Testis (tissue), 3 donors: Measurements from ENCODE around the gene ARHGAP5. TPM values are rescaled to one million over a fixed set of nuclear protein-coding genes. Genes with fewer than 3 reads are reported as not detected.

Source experiments
- DNase-seq: peaks from one replicate; pipeline ENCODE4 v3.0.0-alpha.2; 2019
- H3K27ac ChIP-seq, 2 donors: fragments of 200-600 bp; sonication (generic); one replicate each; pipeline ENCODE4 v1.5.1; 2019
- H3K27me3 ChIP-seq: fragments of 200-600 bp; sonication (generic); one replicate; pipeline ENCODE4 v1.5.1; 2019
- H3K36me3 ChIP-seq: fragments of 200-600 bp; sonication (generic); one replicate; pipeline ENCODE4 v1.5.1; 2017; ENCODE audit warnings: low read depth; ENCODE audit errors: missing control alignments
- H3K4me1 ChIP-seq: fragments of 200-600 bp; sonication (generic); one replicate; pipeline ENCODE4 v1.5.1; 2019
- H3K4me3 ChIP-seq, 2 donors: fragments of 200-600 bp; sonication (generic); one replicate each; pipeline ENCODE4 v1.5.1; 2017 to 2019
- H3K9me3 ChIP-seq: fragments of 200-600 bp; sonication (generic); one replicate; pipeline ENCODE4 v1.5.1; 2017
- CTCF ChIP-seq, 3 experiments: fragments of 450-650 bp in 2 of 3; fragments of 200-600 bp in 1 of 3; sonication (generic) in 1 of 3; IDR thresholded peaks; one replicate each; pipeline ENCODE4 v1.5.1; 2016 to 2019; ENCODE audit warnings: antibody characterized with exemption in 3 of 3, mild to moderate bottlenecking in 2 of 3, moderate library complexity in 1 of 3
- POLR2A ChIP-seq: fragments of 450-650 bp; IDR thresholded peaks from one replicate; pipeline ENCODE4 v1.6.1; 2017; ENCODE audit warnings: antibody characterized with exemption, mild to moderate bottlenecking, moderate library complexity
- WGBS, 2 donors: methylation state at CpG; one replicate each; pipeline ENCODE4 v1.1.5; 2018; 5-methylcytosine and 5-hydroxymethylcytosine counted together
- intact Hi-C: fragments of 100-400 bp; cut with DNase I; formaldehyde crosslinking; loops from one replicate; pipeline ENCODE4 v1.15.1; 2023; ENCODE audit warnings: low total_unique reads
- polyA plus RNA-seq: library from polyadenylated mRNA; stranded (reverse); fragments of 350-450 nt; fragmentation: Illumina TruSeq; extraction: RNeasy Lipid Tissue Mini Kit (QIAGEN cat#74804); gene quantifications from one replicate; pipeline ENCODE4 v1.2.3, GENCODE V29; 2014; ENCODE audit warnings: low read depth, low replicate concordance; ENCODE audit not compliant: insufficient read depth
- total RNA-seq, 2 donors: library from RNA; depleted of rRNA; stranded (reverse); fragments of >200 nt; gene quantifications; one replicate each; pipeline ENCODE4 v1.2.3, GENCODE V29; 2016

The ARHGAP5 gene
- total and polyA plus RNA-seq, 3 donors from 2014 or later: 41.5 to 161 (median 115) TPM

- no peak overlapping the region for H3K4me3 ChIP-seq
- no peak overlapping the region for H3K27ac ChIP-seq
- intact Hi-C loops: no loop called here
- DNase-seq: no peak
- H3K9me3 ChIP-seq: no peaks in the 10 kb centered on the region
- H3K4me1 ChIP-seq: no peaks in the 10 kb centered on the region
- H3K27me3 ChIP-seq: no peaks in the 10 kb centered on the region
- 91 to 96% methylated on average over 2 of the region's 2 CpGs for WGBS, 2 donors
- TF ChIP-seq CTCF (IDR thresholded peaks at IDR 0.05): no peak
- TF ChIP-seq POLR2A: no peak
- no peaks in the 10 kb centered on the region for H3K36me3 ChIP-seq
Measured at GRCh38 chr14:32166029-32166428, 88.9 kb downstream of the ARHGAP5 start.

GRCh38 chr14:32166924-32167323, 89.8 kb downstream of the ARHGAP5 start:
- Histone ChIP-seq H3K4me1 (no peaks in the 10 kb centered on the region), H3K36me3 (no peaks in the 10 kb centered on the region), H3K27me3 (no peaks in the 10 kb centered on the region), H3K27ac (no peak overlapping the region), H3K9me3 (no peaks in the 10 kb centered on the region), H3K4me3 (no peak overlapping the region)
- 80 to 93% methylated on average over 1 of the region's 1 CpG for WGBS, 2 donors
- TF ChIP-seq CTCF (IDR thresholded peaks at IDR 0.05) (no peak), POLR2A (no peak)
- no peak for DNase-seq
- intact Hi-C loops: no loop called here

- DNase-seq: no peak
- TF ChIP-seq POLR2A: no peak
- TF ChIP-seq CTCF (IDR thresholded peaks at IDR 0.05): no peak
- no peaks in the 10 kb centered on the region for H3K4me1 ChIP-seq
- no peak overlapping the region for H3K27ac ChIP-seq
- no peaks in the 10 kb centered on the region for H3K27me3 ChIP-seq
- H3K9me3 ChIP-seq: no peaks in the 10 kb centered on the region
- intact Hi-C loops: no loop called here
- no peak overlapping the region for H3K4me3 ChIP-seq
- 79 to 88% methylated on average over 3 of the region's 3 CpGs for WGBS, 2 donors
- H3K36me3 ChIP-seq: no peaks in the 10 kb centered on the region
Measured at GRCh38 chr14:32167907-32168306, 90.8 kb downstream of the ARHGAP5 start.

- Histone ChIP-seq H3K9me3 (no peaks in the 10 kb centered on the region), H3K27me3 (no peaks in the 10 kb centered on the region), H3K36me3 (no peaks in the 10 kb centered on the region), H3K4me3 (no peak overlapping the region), H3K27ac (no peak overlapping the region), H3K4me1 (no peaks in the 10 kb centered on the region)
- intact Hi-C loops: no loop called here
- no peak for DNase-seq
- TF ChIP-seq POLR2A: no peak
- no peak for TF ChIP-seq CTCF (IDR thresholded peaks at IDR 0.05)
- WGBS, 2 donors: 84 to 85% methylated on average over 3 of the region's 3 CpGs
Measured at GRCh38 chr14:32169191-32169590, 92.1 kb downstream of the ARHGAP5 start.

GRCh38 chr14:32171469-32171868, 94.4 kb downstream of the ARHGAP5 start:
- intact Hi-C loops: no loop called here
- Histone ChIP-seq H3K27ac (no peak overlapping the region), H3K9me3 (no peaks in the 10 kb centered on the region), H3K4me3 (no peak overlapping the region), H3K36me3 (no peaks in the 10 kb centered on the region), H3K27me3 (no peaks in the 10 kb centered on the region), H3K4me1 (no peaks in the 10 kb centered on the region)
- 70% methylated on average over 5 of the region's 5 CpGs for WGBS, 2 donors
- TF ChIP-seq POLR2A (no peak), CTCF (IDR thresholded peaks at IDR 0.05) (no peak)
- no peak for DNase-seq
